Transverse colon (tissue), 4 donors: ENCODE data around the gene PANX3.

Experiments
- CTCF ChIP-seq, 5 experiments: fragments of 200-600 bp in 3 of 5; fragments of 450-650 bp in 2 of 5; sonication (generic) in 3 of 5; IDR thresholded peaks; 1 replicate in 2 of 5; 2 replicates in 3 of 5; pipeline ENCODE4 v1.5.1; 2016 to 2017; ENCODE audit warnings: antibody characterized with exemption in 5 of 5, inconsistent platforms in 3 of 5, mild to moderate bottlenecking in 2 of 5, moderate library complexity in 1 of 5
- POLR2AphosphoS5 ChIP-seq, 3 donors: sonication (generic); formaldehyde crosslinking; IDR thresholded peaks; one replicate each; pipeline ENCODE4 v1.6.1; 2016; ENCODE audit warnings: antibody characterized with exemption in 3 of 3

GRCh38 chr11:124608147-124608546 is 3.1 kb upstream of the PANX3 start:
- TF ChIP-seq CTCF (IDR thresholded peaks at IDR 0.05): no peak
- TF ChIP-seq POLR2AphosphoS5 (IDR thresholded peaks at IDR 0.05): no peak
